Measurements from ENCODE around the gene RPS16. TPM values are rescaled to one million over a fixed set of nuclear protein-coding genes. Genes with fewer than 3 reads are reported as not detected.

The RPS16 gene
- total RNA-seq, 4 donors from 2014 or later, result 718 to 1,665 (median 1,335) TPM

DNA sequence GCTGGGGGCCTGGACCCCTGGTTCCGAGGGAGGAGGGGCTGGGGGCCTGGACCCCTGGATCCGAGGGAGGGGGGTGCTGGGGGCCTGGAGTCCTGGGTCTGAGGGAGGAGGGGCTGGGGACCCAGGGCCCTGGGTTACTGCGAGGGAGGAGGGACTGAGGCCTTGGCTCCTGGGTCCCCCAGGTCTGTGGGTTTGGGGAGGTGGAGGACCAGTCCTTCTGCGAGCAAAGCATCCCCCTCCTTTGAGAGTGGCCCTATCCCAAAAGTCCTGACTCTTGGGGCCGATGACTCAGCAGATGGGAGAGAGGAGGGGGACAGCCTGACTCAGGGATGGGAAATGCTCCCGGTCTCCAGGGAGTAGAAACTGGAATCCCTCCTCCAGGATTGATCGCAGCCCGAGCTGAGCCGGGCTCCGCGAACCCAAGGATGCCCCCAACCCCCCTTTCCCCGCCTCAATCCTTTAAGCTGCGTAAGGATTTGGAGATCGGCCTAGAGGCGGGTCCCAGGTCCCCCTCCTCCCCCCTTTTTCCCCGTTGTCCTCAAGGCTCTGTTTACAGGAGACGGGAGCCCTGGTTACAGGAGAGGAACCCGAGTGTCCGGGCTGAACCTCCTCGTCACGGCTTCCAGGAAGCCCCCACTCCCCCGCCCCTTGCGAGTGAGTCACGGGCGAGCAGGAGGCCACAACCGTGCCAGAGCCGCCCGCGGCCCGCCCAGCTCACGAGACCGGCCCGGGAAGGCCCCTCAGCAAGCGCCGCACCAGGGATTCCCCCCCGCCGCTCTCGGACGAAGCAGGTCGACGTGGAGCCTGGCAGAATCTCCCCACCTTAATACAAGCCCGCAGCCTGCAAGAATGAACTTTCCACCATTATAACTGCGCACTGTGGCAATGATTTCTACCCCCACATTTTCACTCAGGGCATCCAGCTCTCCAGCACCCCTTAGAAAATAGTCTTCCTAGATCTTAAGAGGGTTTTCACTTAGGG is 32.1 kb downstream of the RPS16 start:
- 1 to 5% methylated on average over 6 to 27 of the region's 43 CpGs for WGBS, 2 donors (ENCODE audit: low coverage in 1 of 2)
- Histone ChIP-seq H3K4me3 (peak overlapping the region; percentile 38 to 56 (median 46)), H3K27ac (peak overlapping the region; percentile 98 to 100 (median 99)), H3K36me3 (peaks cover 0 to 13% (median 7%) of the 10 kb centered on the region in 4 donors), H3K27me3 (no peaks in the 10 kb centered on the region), H3K9me3 (no peaks in the 10 kb centered on the region), H3K4me1 (peaks cover 39 to 72% (median 67%) of the 10 kb centered on the region in 4 donors)
- peak; percentile 99 for DNase-seq
- in situ Hi-C loops (cut with MboI; ENCODE audit: low pct_ligation_motif_present in 1 of 4, low pct_unique_long_range_greater_than_20kb in 1 of 4, low sequenced_read_pairs in 3 of 4) (no loop called here), intact Hi-C loops (cut with DNase I; ENCODE audit: low total_unique reads) (no loop called here)
- TF ChIP-seq, protein P1, sequence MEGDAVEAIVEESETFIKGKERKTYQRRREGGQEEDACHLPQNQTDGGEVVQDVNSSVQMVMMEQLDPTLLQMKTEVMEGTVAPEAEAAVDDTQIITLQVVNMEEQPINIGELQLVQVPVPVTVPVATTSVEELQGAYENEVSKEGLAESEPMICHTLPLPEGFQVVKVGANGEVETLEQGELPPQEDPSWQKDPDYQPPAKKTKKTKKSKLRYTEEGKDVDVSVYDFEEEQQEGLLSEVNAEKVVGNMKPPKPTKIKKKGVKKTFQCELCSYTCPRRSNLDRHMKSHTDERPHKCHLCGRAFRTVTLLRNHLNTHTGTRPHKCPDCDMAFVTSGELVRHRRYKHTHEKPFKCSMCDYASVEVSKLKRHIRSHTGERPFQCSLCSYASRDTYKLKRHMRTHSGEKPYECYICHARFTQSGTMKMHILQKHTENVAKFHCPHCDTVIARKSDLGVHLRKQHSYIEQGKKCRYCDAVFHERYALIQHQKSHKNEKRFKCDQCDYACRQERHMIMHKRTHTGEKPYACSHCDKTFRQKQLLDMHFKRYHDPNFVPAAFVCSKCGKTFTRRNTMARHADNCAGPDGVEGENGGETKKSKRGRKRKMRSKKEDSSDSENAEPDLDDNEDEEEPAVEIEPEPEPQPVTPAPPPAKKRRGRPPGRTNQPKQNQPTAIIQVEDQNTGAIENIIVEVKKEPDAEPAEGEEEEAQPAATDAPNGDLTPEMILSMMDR (IDR thresholded peaks at IDR 0.05), result no peak
- peak; percentile 92 to 96 (median 95) for TF ChIP-seq POLR2AphosphoS5 (IDR thresholded peaks at IDR 0.05)
- peak; percentile 85 for TF ChIP-seq POLR2A (IDR thresholded peaks at IDR 0.05)
- TF ChIP-seq EP300 (IDR thresholded peaks at IDR 0.05; ENCODE audit: low read depth), result peak; percentile 99

DNA sequence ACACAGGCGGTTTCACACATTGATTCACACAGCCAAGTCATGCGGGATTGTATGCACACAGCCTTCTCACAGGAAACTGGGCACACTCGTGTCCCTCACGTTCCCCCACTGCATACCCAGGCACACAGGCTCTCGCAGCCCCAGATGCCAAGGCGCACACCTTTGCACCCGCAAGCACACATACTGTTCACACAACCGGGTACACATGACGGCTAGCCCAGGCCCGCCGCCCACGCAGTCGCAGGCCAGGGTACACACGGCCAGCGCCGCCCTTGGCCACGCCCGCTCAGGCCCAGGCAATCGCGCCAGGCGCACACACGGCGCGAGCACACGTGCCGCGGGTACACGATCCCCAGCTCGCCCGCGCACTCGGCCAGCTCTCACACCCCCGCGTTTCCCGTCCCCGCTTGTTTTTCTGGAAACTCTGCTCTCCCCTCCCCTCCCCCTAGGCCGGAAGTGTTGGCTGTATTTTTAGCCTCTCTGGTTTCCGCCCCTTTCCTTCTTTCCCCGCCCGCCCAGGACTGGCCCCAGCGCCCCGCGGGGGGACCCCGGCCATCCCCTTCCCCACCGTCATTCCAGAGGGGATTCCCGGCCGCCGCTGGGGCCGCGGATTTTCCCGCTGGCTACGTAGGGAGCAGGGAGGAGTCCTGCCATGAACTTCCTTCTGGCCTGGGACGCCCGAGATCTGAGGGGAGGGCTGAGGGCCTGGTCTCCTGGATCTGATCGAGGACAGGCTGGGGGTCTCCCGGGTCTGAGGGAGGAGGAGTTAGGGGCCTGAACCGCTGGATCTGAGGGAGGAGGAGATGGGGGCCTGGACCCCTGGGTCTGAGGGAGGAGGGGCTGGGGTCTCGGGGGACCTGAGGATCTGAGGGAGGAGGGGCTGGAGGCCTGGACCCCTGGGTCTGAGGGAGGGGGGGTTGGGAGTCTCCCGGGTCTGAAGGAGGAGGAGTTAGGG is 33.1 kb downstream of the RPS16 start:
- peaks cover 0 to 3% (median under 1%) of the 10 kb centered on the region in 4 donors for H3K36me3 ChIP-seq
- H3K9me3 ChIP-seq, result no peaks in the 10 kb centered on the region
- no peaks in the 10 kb centered on the region for H3K27me3 ChIP-seq
- peak overlapping the region; percentile 38 to 56 (median 46) for H3K4me3 ChIP-seq
- peak; percentile 93 for DNase-seq
- intact Hi-C loops (cut with DNase I; ENCODE audit: low total_unique reads) (no loop called here), in situ Hi-C loops (cut with MboI; ENCODE audit: low pct_ligation_motif_present in 1 of 4, low pct_unique_long_range_greater_than_20kb in 1 of 4, low sequenced_read_pairs in 3 of 4) (no loop called here)
- WGBS, 2 donors (ENCODE audit: low coverage in 1 of 2), result 3% methylated on average over 57 of the region's 59 CpGs; no CpG with 5 or more reads in 1 of the 2 donors
- peaks cover 48 to 82% (median 76%) of the 10 kb centered on the region in 4 donors for H3K4me1 ChIP-seq
- TF ChIP-seq EP300 (IDR thresholded peaks at IDR 0.05; ENCODE audit: low read depth) (peak; percentile 90), POLR2AphosphoS5 (IDR thresholded peaks at IDR 0.05) (peak; percentile 85 to 89 (median 87)), POLR2A (IDR thresholded peaks at IDR 0.05) (peak; percentile 70)
- TF ChIP-seq, protein P1 (IDR thresholded peaks at IDR 0.05), result no peak
- peak overlapping the region; percentile 98 to 100 (median 99) for H3K27ac ChIP-seq

DNA sequence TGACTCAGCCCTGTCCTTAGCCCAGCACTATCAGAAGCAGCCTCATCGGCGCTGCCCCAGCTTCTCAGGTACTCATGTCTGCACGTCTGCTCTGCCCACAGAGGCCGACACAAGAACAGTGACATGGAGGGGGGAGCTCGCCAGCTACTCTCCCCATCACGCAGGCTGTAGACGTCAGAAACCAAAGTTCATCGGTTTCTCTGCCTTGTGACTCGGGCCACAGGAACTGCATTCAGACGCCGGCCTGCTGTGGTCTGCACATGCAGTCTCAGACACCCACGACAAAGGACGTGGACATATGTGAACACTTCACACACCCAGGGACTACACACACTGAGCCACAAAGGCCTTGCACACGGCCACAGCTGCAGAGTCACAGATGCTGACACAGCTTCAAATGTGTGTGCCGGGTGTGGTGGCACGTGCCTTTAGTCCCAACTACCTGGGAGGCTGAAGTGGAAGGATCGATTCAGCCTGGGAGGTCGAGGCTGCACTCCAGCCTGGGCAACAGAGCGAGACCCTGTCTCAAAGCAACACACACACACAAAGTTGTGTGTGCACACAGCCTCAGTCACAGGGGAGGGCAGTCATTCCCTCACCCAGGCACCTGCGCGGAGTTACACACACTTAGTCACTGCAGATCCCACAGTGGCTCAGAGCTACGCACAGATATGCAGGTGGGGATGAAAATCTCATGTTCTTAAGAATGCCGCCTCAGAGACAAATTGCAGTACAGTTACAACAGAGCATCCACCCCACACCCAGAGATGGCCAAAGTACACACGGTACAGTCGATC is 34.0 kb downstream of the RPS16 start:
- DNase-seq, result peak; percentile 90
- H3K36me3 ChIP-seq, result no peaks in the 10 kb centered on the region
- peak; percentile 85 for TF ChIP-seq EP300 (IDR thresholded peaks at IDR 0.05; ENCODE audit: low read depth)
- TF ChIP-seq POLR2A (IDR thresholded peaks at IDR 0.05), result peak; percentile 87
- TF ChIP-seq, protein P1 (IDR thresholded peaks at IDR 0.05), result no peak
- peak; percentile 69 to 90 (median 90) for TF ChIP-seq POLR2AphosphoS5 (IDR thresholded peaks at IDR 0.05)
- peak overlapping the region in 1 of 4 donors; percentile 38 for H3K4me3 ChIP-seq
- in situ Hi-C loops (cut with MboI; ENCODE audit: low pct_ligation_motif_present in 1 of 4, low pct_unique_long_range_greater_than_20kb in 1 of 4, low sequenced_read_pairs in 3 of 4), result no loop called here
- H3K27me3 ChIP-seq, result no peaks in the 10 kb centered on the region
- WGBS, 2 donors (ENCODE audit: low coverage in 1 of 2), result 18% methylated on average over 23 of the region's 25 CpGs; no CpG with 5 or more reads in 1 of the 2 donors
- peak overlapping the region; percentile 98 to 100 (median 99) for H3K27ac ChIP-seq
- H3K9me3 ChIP-seq, result no peaks in the 10 kb centered on the region
- H3K4me1 ChIP-seq, result peaks cover 48 to 87% (median 77%) of the 10 kb centered on the region in 4 donors
- intact Hi-C loops (cut with DNase I; ENCODE audit: low total_unique reads), result no loop called here
